Neuronal stem cell (in vitro differentiated cells): ENCODE results near the gene ZBTB7C.

Experiments
- DNase-seq: peaks from one replicate; pipeline ENCODE4 v3.0.0-alpha.2; 2013; ENCODE audit warnings: low spot score
- H2AFZ ChIP-seq: one replicate; pipeline ENCODE4 v1.6.1; 2013; ENCODE audit warnings: mild to moderate bottlenecking, low read length, inconsistent platforms
- H2AK5ac ChIP-seq: 2 replicates; pipeline ENCODE4 v1.6.1; 2013; ENCODE audit warnings: low read depth, mild to moderate bottlenecking, inconsistent platforms, low read length, moderate library complexity, mixed read lengths
- H2BK120ac ChIP-seq: 2 replicates; pipeline ENCODE4 v1.6.1; 2013; ENCODE audit warnings: low read depth, mild to moderate bottlenecking, inconsistent platforms, low read length, moderate library complexity, mixed read lengths
- H2BK12ac ChIP-seq: one replicate; pipeline ENCODE4 v1.6.1; 2013; ENCODE audit warnings: low read length, inconsistent platforms
- H2BK15ac ChIP-seq: 2 replicates; pipeline ENCODE4 v1.6.1; 2013; ENCODE audit warnings: mild to moderate bottlenecking, low read length, inconsistent platforms, mixed read lengths
- H2BK5ac ChIP-seq: one replicate; pipeline ENCODE4 v1.6.1; 2013; ENCODE audit warnings: inconsistent platforms, mild to moderate bottlenecking, low read length, moderate library complexity
- H3K14ac ChIP-seq: one replicate; pipeline ENCODE4 v1.6.1; 2013; ENCODE audit warnings: low read length, inconsistent platforms
- H3K18ac ChIP-seq: 2 replicates; pipeline ENCODE4 v1.6.1; 2013; ENCODE audit warnings: low read length, inconsistent platforms
- H3K23ac ChIP-seq: 2 replicates; pipeline ENCODE4 v1.6.1; 2013; ENCODE audit warnings: low read depth, mild to moderate bottlenecking, mixed read lengths, low read length, inconsistent platforms; ENCODE audit not compliant: poor library complexity
- H3K27ac ChIP-seq: replicated peaks from 3 replicates; pipeline ENCODE4 v1.5.1; 2013; ENCODE audit warnings: low read length, inconsistent platforms
- H3K27me3 ChIP-seq, 3 experiments: 2 replicates each; pipeline ENCODE4 v1.6.1; 2013; ENCODE audit warnings: low read length in 3 of 3, mild to moderate bottlenecking in 2 of 3, inconsistent platforms in 1 of 3, low read depth in 1 of 3, mixed read lengths in 1 of 3, moderate library complexity in 1 of 3; ENCODE audit not compliant: control insufficient read depth in 3 of 3, insufficient read depth in 3 of 3
- H3K36me3 ChIP-seq, 2 donors: replicated peaks in 1 of 2; 2 replicates each; pipeline ENCODE4 v1.6.1; 2013; ENCODE audit warnings: low read length in 2 of 2; ENCODE audit not compliant: control insufficient read depth in 2 of 2, insufficient read depth in 2 of 2
- H3K4ac ChIP-seq: 2 replicates; pipeline ENCODE4 v1.6.1; 2013; ENCODE audit warnings: inconsistent platforms, mild to moderate bottlenecking, low read length, moderate library complexity
- H3K4me1 ChIP-seq, 2 donors: 1 replicate in 1 of 2; 2 replicates in 1 of 2; pipeline ENCODE4 v1.6.1; 2013; ENCODE audit warnings: low read length in 2 of 2, low read depth in 1 of 2; ENCODE audit not compliant: control insufficient read depth in 2 of 2, insufficient read depth in 1 of 2
- H3K4me2 ChIP-seq: one replicate; pipeline ENCODE4 v1.6.1; 2013; ENCODE audit warnings: mild to moderate bottlenecking, low read length, inconsistent platforms; ENCODE audit not compliant: insufficient read depth, poor library complexity, severe bottlenecking
- H3K4me3 ChIP-seq, 2 donors: 2 replicates each; pipeline ENCODE4 v1.5.1; 2013; ENCODE audit warnings: low read length in 2 of 2, mild to moderate bottlenecking in 2 of 2, inconsistent platforms in 1 of 2, moderate library complexity in 1 of 2
- H3K79me1 ChIP-seq: one replicate; pipeline ENCODE4 v1.6.1; 2013; ENCODE audit warnings: low read depth, mild to moderate bottlenecking, inconsistent platforms, low read length, moderate library complexity
- H3K9ac ChIP-seq: one replicate; pipeline ENCODE4 v1.6.1; 2013; ENCODE audit warnings: mild to moderate bottlenecking, low read depth, low read length, inconsistent platforms; ENCODE audit not compliant: poor library complexity
- H3K9me3 ChIP-seq, 2 donors: replicated peaks in 1 of 2; 2 replicates each; pipeline versions ENCODE3 to v1.6.1; 2013; ENCODE audit warnings: low read length in 2 of 2, mild to moderate bottlenecking in 2 of 2, inconsistent platforms in 1 of 2, low read depth in 1 of 2, mixed read lengths in 1 of 2, moderate library complexity in 1 of 2; ENCODE audit not compliant: control insufficient read depth in 2 of 2, insufficient read depth in 1 of 2
- H4K8ac ChIP-seq: one replicate; pipeline ENCODE4 v1.6.1; 2013; ENCODE audit warnings: low read depth, mild to moderate bottlenecking, inconsistent platforms, low read length, moderate library complexity
- H4K91ac ChIP-seq: one replicate; pipeline ENCODE4 v1.6.1; 2013; ENCODE audit warnings: low read length, low read depth, mild to moderate bottlenecking, inconsistent platforms; ENCODE audit not compliant: poor library complexity
- WGBS, 2 donors: extraction: QIAGEN DNeasy Blood & Tissue Kit; methylation state at CpG; one replicate each; pipeline ENCODE4 v1.1.7; 2013; ENCODE audit warnings: missing lambda C conversion rate in 2 of 2, mixed read lengths in 1 of 2; ENCODE audit not compliant: insufficient read length in 2 of 2, insufficient replicate concordance in 1 of 2; ENCODE audit errors: extremely low coverage in 2 of 2; 5-methylcytosine and 5-hydroxymethylcytosine counted together

The ZBTB7C gene

GRCh38 chr18:48355276-48356115 lies 53.7 kb downstream of the ZBTB7C start:
- Histone ChIP-seq H3K36me3 (no peaks in the 10 kb centered on the region), H3K4ac (no peak overlapping the region), H3K27me3 (no peaks in the 10 kb centered on the region), H4K91ac (no peak overlapping the region), H2BK120ac (no peak overlapping the region), H3K14ac (no peak overlapping the region), H3K79me1 (no peaks in the 10 kb centered on the region), H2AFZ (no peak overlapping the region), H4K8ac (no peak overlapping the region), H2BK15ac (no peak overlapping the region), H3K27ac (no peak overlapping the region), H2BK5ac (no peak overlapping the region), H3K4me1 (peaks cover 0 to 7% of the 10 kb centered on the region in 2 donors), H3K9me3 (no peaks in the 10 kb centered on the region), H3K4me2 (no peak overlapping the region), H3K18ac (no peak overlapping the region), H3K23ac (no peak overlapping the region), H3K9ac (no peak overlapping the region), H3K4me3 (no peak overlapping the region), H2BK12ac (no peak overlapping the region), H2AK5ac (no peak overlapping the region)
- no peak for DNase-seq
- WGBS, 2 donors, result no CpG with 5 or more reads among the region's 15 CpGs

- no CpG with 5 or more reads among the region's 4 CpGs for WGBS, 2 donors
Measured at GRCh38 chr18:48354746-48355260, 54.4 kb downstream of the ZBTB7C start.

GRCh38 chr18:48352051-48352755 lies 57.0 kb downstream of the ZBTB7C start:
- peak overlapping the region in 1 of 2 donors; percentile 28 for H3K4me3 ChIP-seq
- no peak overlapping the region for H3K9ac ChIP-seq
- no peak overlapping the region for H3K23ac ChIP-seq
- H2BK12ac ChIP-seq, result no peak overlapping the region
- no peak overlapping the region for H3K27ac ChIP-seq
- no peak overlapping the region for H2BK15ac ChIP-seq
- H3K4ac ChIP-seq, result no peak overlapping the region
- H3K18ac ChIP-seq, result peak overlapping the region; percentile 15
- no peak overlapping the region for H2BK120ac ChIP-seq
- no peaks in the 10 kb centered on the region for H3K9me3 ChIP-seq
- H2BK5ac ChIP-seq, result no peak overlapping the region
- no peak overlapping the region for H4K8ac ChIP-seq
- H3K36me3 ChIP-seq, result no peaks in the 10 kb centered on the region
- no peak overlapping the region for H3K14ac ChIP-seq
- no peak overlapping the region for H3K4me2 ChIP-seq
- no peaks in the 10 kb centered on the region for H3K79me1 ChIP-seq
- WGBS, 2 donors, result no CpG with 5 or more reads among the region's 4 CpGs
- no peak for DNase-seq
- H2AFZ ChIP-seq, result no peak overlapping the region
- H3K4me1 ChIP-seq, result peaks cover 0 to 5% of the 10 kb centered on the region in 2 donors
- H2AK5ac ChIP-seq, result no peak overlapping the region
- no peaks in the 10 kb centered on the region for H3K27me3 ChIP-seq
- peak overlapping the region; percentile 5 for H4K91ac ChIP-seq

More at GRCh38 chr18:48354746-48355260, 54.4 kb downstream of the ZBTB7C start:
- Histone ChIP-seq H3K79me1 (no peaks in the 10 kb centered on the region), H4K8ac (no peak overlapping the region), H3K4ac (no peak overlapping the region), H3K4me2 (no peak overlapping the region), H3K9ac (no peak overlapping the region), H3K23ac (no peak overlapping the region), H4K91ac (no peak overlapping the region), H3K27me3 (no peaks in the 10 kb centered on the region), H3K4me3 (no peak overlapping the region), H3K4me1 (peaks cover 0 to 7% of the 10 kb centered on the region in 2 donors), H3K9me3 (no peaks in the 10 kb centered on the region), H3K14ac (no peak overlapping the region), H3K27ac (no peak overlapping the region), H2BK5ac (no peak overlapping the region), H2AFZ (no peak overlapping the region), H2BK12ac (no peak overlapping the region), H2BK15ac (no peak overlapping the region), H3K18ac (no peak overlapping the region), H2BK120ac (no peak overlapping the region), H3K36me3 (no peaks in the 10 kb centered on the region), H2AK5ac (no peak overlapping the region)
- DNase-seq, result no peak
